Measurements from ENCODE around the gene GPS1. TPM values are rescaled to one million over a fixed set of nuclear protein-coding genes. Genes with fewer than 3 reads are reported as not detected.

GPS1 gene
- total and polyA plus RNA-seq, 11 donors = 76.7 to 151 (median 85.0) TPM

DNA sequence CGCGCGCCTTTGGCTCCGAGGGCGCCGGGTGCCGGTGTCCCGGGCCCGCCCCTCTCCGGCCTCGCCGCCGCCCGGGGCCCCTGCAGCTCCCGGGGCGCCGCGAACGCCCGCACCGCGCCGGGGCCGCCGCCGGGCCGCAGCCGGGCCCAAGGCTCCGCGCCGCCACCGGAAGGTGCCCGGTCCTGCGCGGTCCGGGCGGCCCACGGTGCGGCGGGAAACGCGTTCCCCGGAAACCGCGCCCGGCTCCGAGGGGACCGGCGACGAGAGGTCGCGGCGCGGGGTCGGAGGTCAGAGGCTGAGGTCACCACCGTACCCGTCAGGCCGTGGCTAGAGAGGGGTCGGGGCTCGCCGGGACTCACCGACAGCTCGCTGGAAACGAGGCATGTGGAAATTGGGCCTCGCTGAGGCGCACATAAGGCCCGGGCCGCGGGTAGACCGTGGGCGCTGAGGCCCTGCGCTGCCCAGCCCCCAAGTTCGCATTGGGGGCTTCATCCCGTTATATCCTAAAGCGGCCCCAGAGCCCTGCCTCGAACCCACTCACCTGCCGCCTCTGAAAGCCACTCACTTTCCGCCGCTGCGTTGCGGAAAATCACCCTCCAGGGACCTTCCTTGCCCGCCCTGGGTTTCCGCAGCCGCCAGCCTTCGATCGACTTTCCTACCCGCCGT lies 14.1 kb downstream of the GPS1 start, which contains the start of gene DUS1L:
DUS1L (minus strand) TSS at position 167 of the 666 bp plus-strand sequence. CDS start 745 bp downstream, outside the sequence.
- Histone ChIP-seq H3K27ac (peak within 1 kb of the TSS; percentile 59 to 93 (median 88)), H3K27me3 (no peaks in the 10 kb centered on the region), H3K4me1 (peaks cover 0 to 27% (median 19%) of the 10 kb centered on the region in 12 donors), H3K36me3 (peaks cover 0 to 31% (median 18%) of the 10 kb centered on the region in 9 donors), H3K4me3 (peak within 1 kb of the TSS; percentile 78 to 98 (median 93)), H3K9me3 (no peaks in the 10 kb centered on the region)
- intact Hi-C loops (cut with DNase I) = loop anchor here in 2 of 10 donors (2.0 kb wide), 1 partner anchor 33 kb away; the partner anchor contains the start of gene FASN (in 2 of the 2)
- DNase-seq (peak; percentile 63 to 88 (median 72)), ATAC-seq (peak; percentile 36 to 84 (median 82))
- WGBS, 4 donors = 8 to 13% (median 10%) methylated on average over 66 to 88 of the region's 88 CpGs
- TF ChIP-seq CTCF (IDR thresholded peaks at IDR 0.05) (no peak), POLR2A (IDR thresholded peaks at IDR 0.05) (peak in 1 of 2 donors; percentile 50)

DNA sequence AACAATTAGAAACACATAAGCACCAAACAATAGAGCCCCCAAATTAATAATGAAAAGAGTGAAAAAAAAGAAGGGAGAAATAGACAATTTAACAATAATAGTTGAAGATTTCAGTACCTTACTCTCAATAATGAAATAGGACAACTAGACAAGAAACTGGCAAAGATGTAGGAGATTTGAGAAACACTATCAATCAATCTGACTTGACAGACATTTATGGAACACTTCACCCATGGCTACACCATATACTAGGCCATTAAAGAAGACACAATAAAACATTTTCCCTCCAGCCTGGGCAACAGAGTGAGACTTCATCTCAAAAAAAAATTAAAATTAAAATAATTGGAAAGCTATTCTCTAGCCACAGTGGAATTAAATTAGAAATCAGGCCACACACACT lies 18.9 kb downstream of the GPS1 start:
- intact Hi-C loops (cut with DNase I) = no loop called here
- Histone ChIP-seq H3K4me1 (peaks cover 0 to 10% (median 9%) of the 10 kb centered on the region in 12 donors), H3K9me3 (no peaks in the 10 kb centered on the region), H3K27ac (no peak overlapping the region), H3K36me3 (no peaks in the 10 kb centered on the region), H3K27me3 (no peaks in the 10 kb centered on the region), H3K4me3 (no peak overlapping the region)
- ATAC-seq (no peak), DNase-seq (no peak)
- TF ChIP-seq CTCF (IDR thresholded peaks at IDR 0.05) = no peak
- no peak for TF ChIP-seq POLR2A (IDR thresholded peaks at IDR 0.05)

DNA sequence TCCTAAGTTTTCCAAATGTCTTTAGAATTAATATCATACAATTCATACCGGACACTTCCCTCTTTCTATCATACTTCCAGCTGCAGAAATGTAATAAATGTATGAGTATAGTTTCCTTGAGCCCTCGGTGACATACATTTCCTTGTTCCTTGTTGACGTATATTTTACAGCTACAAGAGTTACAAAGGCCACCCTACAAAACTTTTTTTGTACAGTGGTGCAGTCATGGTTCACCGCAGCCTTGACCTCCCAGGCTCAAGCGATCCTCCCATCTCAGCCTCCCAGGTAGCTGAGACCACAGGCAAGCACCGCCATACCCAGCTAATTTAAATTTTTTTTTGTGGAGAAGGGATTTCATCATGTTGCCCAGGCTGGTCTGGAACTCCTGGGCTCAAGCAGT lies 21.1 kb downstream of the GPS1 start:
- Histone ChIP-seq H3K27me3 (no peaks in the 10 kb centered on the region), H3K27ac (no peak overlapping the region), H3K36me3 (no peaks in the 10 kb centered on the region), H3K4me1 (peaks cover 0 to 3% (median 0%) of the 10 kb centered on the region in 12 donors), H3K9me3 (no peaks in the 10 kb centered on the region), H3K4me3 (no peak overlapping the region)
- ATAC-seq (no peak), DNase-seq (no peak)
- intact Hi-C loops (cut with DNase I) = loop anchor here in 1 of 10 donors (1.0 kb wide), 1 partner anchor 27 kb away; no protein-coding TSS in a partner anchor
- TF ChIP-seq POLR2A (IDR thresholded peaks at IDR 0.05) (no peak), CTCF (IDR thresholded peaks at IDR 0.05) (no peak)
- 81 to 88% (median 84%) methylated on average over 6 of the region's 6 CpGs for WGBS, 4 donors

DNA sequence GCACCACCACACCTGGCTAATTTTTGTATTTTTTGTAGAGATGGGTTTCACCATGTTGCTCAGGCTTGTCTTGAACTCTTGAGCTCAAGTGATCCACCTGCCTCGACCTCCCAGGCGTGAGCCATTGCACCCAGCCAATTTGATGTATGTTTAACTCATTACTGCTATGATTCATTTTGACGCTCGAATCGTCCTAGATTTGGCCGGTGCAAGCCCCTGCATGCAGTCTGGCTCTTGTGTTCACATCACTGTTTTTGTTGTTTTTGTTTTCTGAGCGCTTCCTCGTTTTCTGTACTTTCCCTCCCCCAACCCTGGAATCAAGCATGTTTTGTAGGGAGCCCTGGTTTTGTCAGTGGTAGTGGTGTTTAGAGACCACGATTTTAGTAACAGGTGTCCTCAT lies 21.7 kb downstream of the GPS1 start:
- no peak for DNase-seq
- Histone ChIP-seq H3K36me3 (peaks cover 0 to 2% (median 0%) of the 10 kb centered on the region in 9 donors), H3K4me3 (no peak overlapping the region), H3K27ac (no peak overlapping the region), H3K4me1 (peaks cover 0 to 9% (median 0%) of the 10 kb centered on the region in 12 donors), H3K27me3 (no peaks in the 10 kb centered on the region), H3K9me3 (no peaks in the 10 kb centered on the region)
- ATAC-seq = no peak
- TF ChIP-seq CTCF (IDR thresholded peaks at IDR 0.05) (no peak), POLR2A (IDR thresholded peaks at IDR 0.05) (no peak)
- WGBS, 4 donors = 82 to 88% (median 84%) methylated on average over 9 of the region's 9 CpGs
- intact Hi-C loops (cut with DNase I) = loop anchor here in 1 of 10 donors (1.0 kb wide), 1 partner anchor 27 kb away; no protein-coding TSS in a partner anchor
